ENCODE measurements around the gene ANXA1. TPM values are rescaled to one million over a fixed set of nuclear protein-coding genes. Genes with fewer than 3 reads are reported as not detected.

Gene ANXA1
- total and polyA plus RNA-seq, 2 experiments from 2014 or later: 1,002 to 1,010 TPM

- H3K4me1 ChIP-seq (ENCODE audit: insufficient read depth): no peaks in the 10 kb centered on the region
- in situ Hi-C loops (cut with MboI): loop anchor here (25.0 kb wide), 1 partner anchor 1349 kb away; no protein-coding TSS in a partner anchor
- H3K4me2 ChIP-seq (ENCODE audit: unreplicated experiment): no peak overlapping the region
- no peaks in the 10 kb centered on the region for H3F3A ChIP-seq (ENCODE audit: insufficient read depth)
- H4K20me1 ChIP-seq (ENCODE audit: insufficient read depth): no peaks in the 10 kb centered on the region
- TF ChIP-seq EZH2phosphoT487 (IDR thresholded peaks at IDR 0.05; ENCODE audit: insufficient read depth, low read depth) (no peak), EZH2 (IDR thresholded peaks at IDR 0.05; ENCODE audit: insufficient read depth, poor library complexity, severe bottlenecking) (no peak)
- DNase-seq: no peak
- 6 to 8% methylated on average over 2 of the region's 2 CpGs for WGBS, 2 experiments (ENCODE audit: low coverage in 1 of 2, low lambda C conversion rate in 2 of 2, missing lambda C conversion rate in 2 of 2)
- no peak overlapping the region for H2AFZ ChIP-seq
- peaks cover 38% of the 10 kb centered on the region for H3K27me3 ChIP-seq (replicated peaks; ENCODE audit: insufficient read depth)
- no peak overlapping the region for H3K27ac ChIP-seq
- no peaks in the 10 kb centered on the region for H3K79me2 ChIP-seq (ENCODE audit: insufficient read depth)
- no peaks in the 10 kb centered on the region for H3K9me3 ChIP-seq (ENCODE audit: low read depth)
- H3K4me3 ChIP-seq: no peak overlapping the region
- H3K9me2 ChIP-seq (ENCODE audit: insufficient read depth): no peaks in the 10 kb centered on the region
- no peak overlapping the region for H3K9ac ChIP-seq
- H3K36me3 ChIP-seq (ENCODE audit: low read depth): no peaks in the 10 kb centered on the region
Measured at GRCh38 chr9:73213300-73213699, 61.6 kb downstream of the ANXA1 start.

- Histone ChIP-seq H3K9me3 (ENCODE audit: low read depth) (no peaks in the 10 kb centered on the region), H3K9me2 (ENCODE audit: insufficient read depth) (no peaks in the 10 kb centered on the region), H3K4me3 (no peak overlapping the region), H3K27ac (no peak overlapping the region), H3F3A (ENCODE audit: insufficient read depth) (no peaks in the 10 kb centered on the region), H4K20me1 (ENCODE audit: insufficient read depth) (no peaks in the 10 kb centered on the region), H3K36me3 (ENCODE audit: low read depth) (no peaks in the 10 kb centered on the region), H3K79me2 (ENCODE audit: insufficient read depth) (no peaks in the 10 kb centered on the region), H3K4me1 (ENCODE audit: insufficient read depth) (no peaks in the 10 kb centered on the region), H3K9ac (no peak overlapping the region), H3K27me3 (replicated peaks; ENCODE audit: insufficient read depth) (peaks cover 22% of the 10 kb centered on the region; the same call in 1 of the 2 replicates), H2AFZ (no peak overlapping the region), H3K4me2 (ENCODE audit: unreplicated experiment) (no peak overlapping the region)
- DNase-seq: no peak
- in situ Hi-C loops (cut with MboI): loop anchor here (25.0 kb wide), 1 partner anchor 1347 kb away; no protein-coding TSS in a partner anchor
- TF ChIP-seq EZH2phosphoT487 (IDR thresholded peaks at IDR 0.05; ENCODE audit: insufficient read depth, low read depth) (no peak), EZH2 (IDR thresholded peaks at IDR 0.05; ENCODE audit: insufficient read depth, poor library complexity, severe bottlenecking) (no peak)
- WGBS, 2 experiments (ENCODE audit: low coverage in 1 of 2, low lambda C conversion rate in 2 of 2, missing lambda C conversion rate in 2 of 2): 28 to 32% methylated on average over 3 of the region's 3 CpGs
Measured at GRCh38 chr9:73215249-73215648, 63.6 kb downstream of the ANXA1 start.

GRCh38 chr9:73216100-73216499 is 64.4 kb downstream of the ANXA1 start:
- no peaks in the 10 kb centered on the region for H3K9me2 ChIP-seq (ENCODE audit: insufficient read depth)
- no peaks in the 10 kb centered on the region for H3K79me2 ChIP-seq (ENCODE audit: insufficient read depth)
- H3K9me3 ChIP-seq (ENCODE audit: low read depth): no peaks in the 10 kb centered on the region
- H3K27me3 ChIP-seq (replicated peaks; ENCODE audit: insufficient read depth): peaks cover 19% of the 10 kb centered on the region; the same call in 1 of the 2 replicates
- H3K9ac ChIP-seq: no peak overlapping the region
- H3K4me1 ChIP-seq (ENCODE audit: insufficient read depth): no peaks in the 10 kb centered on the region
- in situ Hi-C loops (cut with MboI): loop anchor here (25.0 kb wide), 1 partner anchor 1346 kb away; no protein-coding TSS in a partner anchor
- H4K20me1 ChIP-seq (ENCODE audit: insufficient read depth): no peaks in the 10 kb centered on the region
- H2AFZ ChIP-seq: no peak overlapping the region
- TF ChIP-seq EZH2phosphoT487 (IDR thresholded peaks at IDR 0.05; ENCODE audit: insufficient read depth, low read depth) (no peak), EZH2 (IDR thresholded peaks at IDR 0.05; ENCODE audit: insufficient read depth, poor library complexity, severe bottlenecking) (no peak)
- H3F3A ChIP-seq (ENCODE audit: insufficient read depth): no peaks in the 10 kb centered on the region; the same call in 1 of the 2 replicates
- H3K27ac ChIP-seq: no peak overlapping the region
- H3K4me3 ChIP-seq: no peak overlapping the region
- no peaks in the 10 kb centered on the region for H3K36me3 ChIP-seq (ENCODE audit: low read depth)
- DNase-seq: no peak
- no peak overlapping the region for H3K4me2 ChIP-seq (ENCODE audit: unreplicated experiment)

Other genes with a start within 250 kb of the ANXA1 start
- gene ALDH1A1, start 198.8 kb upstream of the ANXA1 start, total RNA-seq (2014; rRNA removed; shearing (Covaris generic)): not detected in 2 replicates
- not detected in 2 replicates for gene ALDH1A1, start 198.8 kb upstream of the ANXA1 start, polyA plus RNA-seq (2016; fragmentation: Nextera tagmentation; extraction: Ambion mirVana)